Thymus (tissue), 11 donors: ENCODE results near the gene MUC6. TPM values are rescaled to one million over a fixed set of nuclear protein-coding genes. Genes with fewer than 3 reads are reported as not detected.

ENCODE experiments used
- DNase-seq, 9 donors: peaks; one replicate each; pipeline ENCODE4 v3.0.0-alpha.2; 2013; ENCODE audit warnings: low spot score in 9 of 9, low read depth in 6 of 9, missing footprints in 1 of 9
- H3K27ac ChIP-seq, 2 donors: one replicate each; pipeline ENCODE4 v1.5.1; 2013; ENCODE audit warnings: control low read depth in 1 of 2, low read depth in 1 of 2, low read length in 1 of 2, mild to moderate bottlenecking in 1 of 2, moderate library complexity in 1 of 2
- H3K27me3 ChIP-seq, 2 donors: one replicate each; pipeline ENCODE4 v1.5.1; 2013; ENCODE audit warnings: low read length in 1 of 2; ENCODE audit not compliant: control insufficient read depth in 2 of 2, insufficient read depth in 1 of 2
- H3K36me3 ChIP-seq, 2 donors: one replicate each; pipeline ENCODE4 v1.5.1; 2013; ENCODE audit warnings: low read length in 1 of 2, mild to moderate bottlenecking in 1 of 2, moderate library complexity in 1 of 2; ENCODE audit not compliant: control insufficient read depth in 2 of 2, insufficient read depth in 2 of 2
- H3K4me1 ChIP-seq, 2 donors: one replicate each; pipeline ENCODE4 v1.5.1; 2013; ENCODE audit warnings: low read length in 2 of 2; ENCODE audit not compliant: control insufficient read depth in 2 of 2, insufficient read depth in 2 of 2
- H3K4me3 ChIP-seq, 2 donors: one replicate each; pipeline ENCODE4 v1.5.1; 2013; ENCODE audit warnings: low read length in 2 of 2, control low read depth in 1 of 2, mild to moderate bottlenecking in 1 of 2
- H3K9me3 ChIP-seq, 2 donors: one replicate each; pipeline ENCODE4 v1.5.1; 2013; ENCODE audit warnings: low read length in 1 of 2, mild to moderate bottlenecking in 1 of 2; ENCODE audit not compliant: control insufficient read depth in 2 of 2, insufficient read depth in 1 of 2
- WGBS: extraction: QIAGEN DNeasy Blood & Tissue Kit; methylation state at CpG from one replicate; pipeline ENCODE4 v1.1.7; 2013; 5-methylcytosine and 5-hydroxymethylcytosine counted together
- polyA plus RNA-seq: library from polyadenylated mRNA; stranded (reverse); fragments of 200-250 nt; gene quantifications from one replicate; pipeline ENCODE4 v1.2.3, GENCODE V29; 2013
- total RNA-seq: library from RNA; stranded (reverse); fragments of 120-200 nt; gene quantifications from one replicate; pipeline ENCODE4 v1.2.4, GENCODE V29; 2013
- donor health status: healthy.

MUC6 gene
- total and polyA plus RNA-seq, 2 donors: 0.16 to 0.19 TPM

DNA sequence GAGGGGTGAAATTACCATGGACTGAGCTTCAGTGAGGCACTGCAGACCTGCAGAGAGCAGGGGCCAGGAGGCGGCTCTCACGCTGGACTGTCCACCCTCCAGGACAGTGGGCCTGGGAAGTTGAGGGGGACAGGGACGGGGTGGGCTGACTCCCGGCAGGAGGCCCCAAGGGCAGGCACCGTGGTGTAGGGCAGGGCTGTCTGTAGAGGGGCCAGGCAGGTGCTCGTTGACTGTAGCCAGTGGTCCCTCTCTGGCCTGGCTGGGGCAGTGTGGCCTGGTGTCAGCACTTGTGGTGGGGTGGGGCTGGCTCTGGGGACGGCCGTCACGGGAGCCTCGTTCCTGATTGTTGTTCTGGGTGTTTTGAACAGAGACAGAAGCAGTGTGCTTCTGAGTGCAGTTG is 46.4 kb downstream of the MUC6 start:
- H3K27ac ChIP-seq: no peak overlapping the region
- peaks cover 66 to 97% of the 10 kb centered on the region in 2 donors for H3K36me3 ChIP-seq
- no peaks in the 10 kb centered on the region for H3K4me1 ChIP-seq
- no peaks in the 10 kb centered on the region for H3K9me3 ChIP-seq
- no peak overlapping the region for H3K4me3 ChIP-seq
- no peak for DNase-seq
- 95% methylated on average over 10 of the region's 10 CpGs for WGBS
- H3K27me3 ChIP-seq: no peaks in the 10 kb centered on the region

DNA sequence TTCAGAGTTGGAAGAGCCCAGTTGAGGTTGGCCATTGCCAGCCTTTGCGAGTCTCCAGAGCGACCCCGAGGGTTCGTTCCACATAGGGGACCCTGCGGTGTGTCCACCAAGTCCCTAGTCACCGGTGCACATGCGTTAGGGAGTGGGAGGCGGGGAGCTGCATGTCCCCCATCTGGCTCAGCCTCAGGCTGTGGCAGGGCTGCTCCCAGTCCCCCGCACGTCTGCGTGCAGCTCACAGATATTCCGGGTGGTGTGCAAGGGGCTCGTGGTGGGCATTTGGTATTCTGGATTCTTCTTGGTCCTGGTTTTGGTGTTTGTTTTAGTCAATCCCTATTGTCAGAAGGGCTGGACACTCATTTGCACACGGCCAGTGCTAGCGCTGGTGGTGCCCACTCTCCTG is 48.8 kb downstream of the MUC6 start:
- no peaks in the 10 kb centered on the region for H3K9me3 ChIP-seq
- no peaks in the 10 kb centered on the region for H3K4me1 ChIP-seq
- WGBS: over 99% methylated on average over 15 of the region's 15 CpGs
- H3K27ac ChIP-seq: no peak overlapping the region
- no peak for DNase-seq
- peaks cover 65 to 89% of the 10 kb centered on the region in 2 donors for H3K36me3 ChIP-seq
- no peak overlapping the region for H3K4me3 ChIP-seq
- H3K27me3 ChIP-seq: no peaks in the 10 kb centered on the region

DNA sequence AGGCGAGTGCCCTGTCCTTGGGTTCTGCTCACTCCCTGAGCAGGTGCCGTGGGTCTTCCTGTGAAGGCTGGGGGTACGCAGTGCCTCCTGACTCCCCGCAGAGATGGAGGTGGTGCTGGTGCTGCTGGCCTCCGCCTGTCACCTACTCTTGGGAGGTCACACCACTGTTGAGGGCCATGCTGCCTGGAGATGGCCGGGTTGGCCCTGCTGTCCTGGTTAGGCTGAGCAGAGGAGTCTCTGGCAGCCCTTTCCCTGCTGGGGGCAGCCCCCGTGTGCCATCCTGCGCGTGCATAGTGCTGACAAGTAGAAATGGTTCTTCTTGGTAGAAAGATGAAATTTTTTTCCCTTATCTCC is 49.6 kb downstream of the MUC6 start:
- Histone ChIP-seq H3K27ac (no peak overlapping the region), H3K36me3 (peaks cover 59 to 85% of the 10 kb centered on the region in 2 donors), H3K9me3 (no peaks in the 10 kb centered on the region), H3K27me3 (no peaks in the 10 kb centered on the region), H3K4me1 (no peaks in the 10 kb centered on the region), H3K4me3 (no peak overlapping the region)
- no peak for DNase-seq
- WGBS: 97% methylated on average over 9 of the region's 9 CpGs

DNA sequence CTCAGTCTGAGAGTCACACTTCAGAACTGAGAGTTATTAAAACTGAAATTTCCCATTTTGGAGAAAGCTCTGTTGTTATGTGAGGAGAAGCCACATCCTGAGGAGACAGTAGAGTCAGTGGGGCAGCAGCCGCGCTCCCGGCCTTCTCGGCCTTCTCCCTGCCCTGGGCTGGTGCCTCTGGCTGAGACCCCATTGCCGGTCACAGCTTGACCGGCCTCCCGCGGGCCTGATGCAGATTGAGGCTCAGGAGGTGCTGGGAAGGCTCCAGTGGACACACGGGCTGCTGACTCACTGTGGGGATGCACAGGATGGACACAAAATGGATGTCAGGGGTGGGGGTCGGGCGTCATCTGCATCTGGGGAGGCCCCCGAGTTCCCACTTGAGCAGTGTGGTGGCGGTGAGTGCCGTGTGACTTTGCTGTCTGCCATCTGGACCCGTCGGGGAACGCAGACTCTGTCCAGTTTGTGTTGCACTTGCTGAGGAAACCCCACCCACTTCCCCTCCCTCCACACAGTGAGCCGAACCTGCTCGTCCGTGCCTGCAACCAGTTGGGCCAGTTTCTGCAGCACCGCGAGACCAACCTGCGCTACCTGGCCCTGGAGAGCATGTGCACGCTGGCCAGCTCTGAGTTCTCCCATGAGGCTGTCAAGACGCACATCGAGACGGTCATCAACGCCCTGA is 50.1 kb downstream of the MUC6 start:
- no peak for DNase-seq
- peaks cover 61 to 84% of the 10 kb centered on the region in 2 donors for H3K36me3 ChIP-seq
- H3K27me3 ChIP-seq: no peaks in the 10 kb centered on the region
- H3K9me3 ChIP-seq: no peaks in the 10 kb centered on the region
- no peak overlapping the region for H3K4me3 ChIP-seq
- 96% methylated on average over 28 of the region's 28 CpGs for WGBS
- no peaks in the 10 kb centered on the region for H3K4me1 ChIP-seq
- H3K27ac ChIP-seq: no peak overlapping the region

DNA sequence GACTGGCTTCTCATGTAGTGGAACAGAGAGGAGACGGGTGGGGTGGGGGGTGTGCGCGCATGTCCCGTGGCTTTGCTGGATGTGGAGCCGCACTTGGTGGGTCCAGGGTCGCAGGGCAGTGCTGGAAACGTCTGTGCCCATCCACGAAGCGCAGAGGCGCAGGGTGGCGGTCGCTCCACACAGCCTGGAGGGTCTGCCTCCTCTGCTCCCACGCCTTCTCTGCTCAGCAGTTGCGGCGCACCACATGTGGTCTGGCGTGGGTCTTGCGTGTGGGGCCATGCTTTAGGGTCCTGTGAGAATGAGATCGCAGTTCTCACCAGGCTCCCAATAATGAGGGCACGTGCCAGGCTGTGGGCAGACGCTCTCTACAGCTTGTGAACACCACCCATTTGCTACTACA is 50.7 kb downstream of the MUC6 start:
- DNase-seq: no peak
- Histone ChIP-seq H3K9me3 (no peaks in the 10 kb centered on the region), H3K4me1 (no peaks in the 10 kb centered on the region), H3K27ac (no peak overlapping the region), H3K4me3 (no peak overlapping the region), H3K36me3 (peaks cover 60 to 84% of the 10 kb centered on the region in 2 donors), H3K27me3 (no peaks in the 10 kb centered on the region)
- WGBS: 98% methylated on average over 20 of the region's 20 CpGs

- 96% methylated on average over 21 of the region's 21 CpGs for WGBS
- no peak for DNase-seq
- Histone ChIP-seq H3K36me3 (peaks cover 63 to 84% of the 10 kb centered on the region in 2 donors), H3K4me3 (no peak overlapping the region), H3K9me3 (no peaks in the 10 kb centered on the region), H3K4me1 (no peaks in the 10 kb centered on the region), H3K27me3 (no peaks in the 10 kb centered on the region), H3K27ac (no peak overlapping the region)
Observed at GRCh38 chr11:985406-985805, 51.1 kb downstream of the MUC6 start.

DNA sequence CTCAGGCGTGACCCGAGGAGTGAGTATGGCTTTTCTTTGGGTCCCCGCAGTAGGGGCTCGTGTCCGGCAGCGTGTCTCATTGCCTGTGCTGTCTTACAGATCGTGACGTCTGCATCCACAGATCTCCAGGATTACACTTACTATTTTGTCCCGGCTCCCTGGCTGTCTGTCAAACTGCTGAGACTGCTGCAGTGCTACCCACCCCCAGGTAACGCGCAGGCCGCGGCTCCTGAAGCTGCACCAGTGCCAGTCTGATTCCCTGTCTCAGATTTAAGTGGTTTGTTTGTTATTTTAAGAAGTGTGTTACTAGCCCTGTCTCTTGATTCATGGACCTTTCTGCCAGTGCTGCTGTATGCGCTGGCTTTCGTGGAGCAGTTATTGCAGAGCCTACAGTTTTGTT is 52.0 kb downstream of the MUC6 start:
- Histone ChIP-seq H3K27me3 (no peaks in the 10 kb centered on the region), H3K9me3 (no peaks in the 10 kb centered on the region), H3K36me3 (peaks cover 59 to 77% of the 10 kb centered on the region in 2 donors), H3K4me1 (no peaks in the 10 kb centered on the region), H3K4me3 (no peak overlapping the region), H3K27ac (no peak overlapping the region)
- no peak for DNase-seq
- WGBS: 98% methylated on average over 15 of the region's 15 CpGs

DNA sequence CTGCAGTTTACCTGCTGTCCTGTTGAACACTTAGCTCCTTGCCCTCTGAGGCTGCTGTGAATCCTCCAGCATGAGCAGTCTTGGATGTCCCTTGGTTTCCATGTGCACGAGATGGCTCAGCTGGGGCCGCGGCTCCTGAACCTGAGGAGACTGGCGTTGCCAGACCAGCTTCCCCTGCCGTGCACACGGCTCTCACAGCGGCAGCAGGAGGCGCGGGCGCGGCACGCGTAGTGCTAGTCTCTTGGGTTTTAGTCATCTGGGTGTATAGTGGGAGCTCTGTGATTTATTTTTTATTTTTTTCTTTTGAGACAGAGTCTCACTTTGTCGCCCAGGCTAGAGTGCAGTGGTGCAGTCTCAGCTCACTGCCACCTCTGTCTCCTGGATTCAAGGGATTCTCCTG is 54.8 kb downstream of the MUC6 start:
- no peaks in the 10 kb centered on the region for H3K27me3 ChIP-seq
- no peak for DNase-seq
- H3K4me1 ChIP-seq: peaks cover 0 to 3% of the 10 kb centered on the region in 2 donors
- H3K9me3 ChIP-seq: no peaks in the 10 kb centered on the region
- H3K4me3 ChIP-seq: no peak overlapping the region
- 95% methylated on average over 14 of the region's 14 CpGs for WGBS
- no peak overlapping the region for H3K27ac ChIP-seq
- H3K36me3 ChIP-seq: peaks cover 58 to 77% of the 10 kb centered on the region in 2 donors

DNA sequence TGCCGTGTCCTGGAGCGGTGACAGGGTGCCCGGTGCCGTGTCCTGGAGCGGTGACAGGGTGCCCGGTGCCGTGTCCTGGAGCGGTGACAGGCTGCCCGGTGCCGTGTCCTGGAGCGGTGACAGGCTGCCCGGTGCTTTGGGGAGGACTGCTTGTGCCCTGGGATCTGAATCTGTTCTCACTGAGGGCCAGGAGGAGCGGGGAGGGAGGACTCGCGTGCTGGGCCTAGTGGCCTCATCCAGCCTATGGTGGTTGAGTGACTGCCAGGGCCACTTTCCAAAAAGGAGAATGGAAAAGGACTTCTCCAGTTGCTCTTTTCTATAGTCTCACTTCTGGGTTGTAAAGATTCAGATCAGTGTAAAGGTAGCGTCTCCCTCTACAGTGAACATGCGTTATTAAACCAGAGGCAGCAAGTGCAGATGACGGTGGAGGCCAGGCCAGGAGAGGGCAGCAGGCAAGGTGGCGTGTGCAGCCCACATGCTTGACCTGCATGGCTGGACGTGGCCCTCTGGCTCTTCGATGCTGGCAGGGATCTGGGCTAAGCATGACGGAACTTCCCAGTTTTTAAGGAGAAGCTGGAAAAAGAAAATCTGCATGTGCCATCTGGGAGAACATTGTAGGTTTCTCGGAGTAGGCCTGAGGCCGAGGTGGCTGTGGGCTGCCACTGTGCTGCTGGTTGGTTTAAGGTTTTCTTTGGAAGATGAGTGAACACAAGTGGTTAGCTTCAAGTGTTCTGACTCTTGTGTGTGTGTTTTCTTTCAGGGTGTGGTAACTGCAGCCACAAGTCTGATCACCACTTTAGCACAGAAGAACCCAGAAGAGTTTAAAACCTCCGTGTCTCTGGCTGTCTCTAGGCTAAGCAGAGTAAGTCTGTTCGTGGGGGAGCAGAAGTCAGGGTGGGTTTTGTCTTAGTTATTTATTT is 55.8 kb downstream of the MUC6 start:
- no peak for DNase-seq
- H3K27me3 ChIP-seq: no peaks in the 10 kb centered on the region
- H3K36me3 ChIP-seq: peaks cover 52 to 76% of the 10 kb centered on the region in 2 donors
- no peak overlapping the region for H3K27ac ChIP-seq
- H3K4me1 ChIP-seq: peaks cover 0 to 10% of the 10 kb centered on the region in 2 donors
- H3K9me3 ChIP-seq: no peaks in the 10 kb centered on the region
- no peak overlapping the region for H3K4me3 ChIP-seq
- 98% methylated on average over 26 of the region's 26 CpGs for WGBS
